CD4-positive, CD25-positive, alpha-beta regulatory T cell (primary cell): ENCODE results near the gene CILP2. TPM values are rescaled to one million over a fixed set of nuclear protein-coding genes. Genes with fewer than 3 reads are reported as not detected.

Experiments
- ATAC-seq, 2 donors: fragments of 150-1000 bp; cut with Tn5 transposase; one replicate each; pipeline ENCODE4 v1.10.0; 2021; ENCODE audit warnings: low read depth in 2 of 2, moderate number of reproducible peaks in 2 of 2, moderate library complexity in 1 of 2
- DNase-seq, 3 donors: peaks; one replicate each; pipeline versions ENCODE4 v3.0.0 to v3.0.0-alpha.2; 2012 to 2022; ENCODE audit warnings: mixed read lengths in 1 of 3
- H3K27ac ChIP-seq: one replicate; pipeline ENCODE4 v1.7.0; 2013; ENCODE audit warnings: mild to moderate bottlenecking, low read length; ENCODE audit not compliant: insufficient read depth, poor library complexity, severe bottlenecking
- H3K27me3 ChIP-seq: one replicate; pipeline ENCODE4 v1.7.0; 2013; ENCODE audit warnings: low read length; ENCODE audit not compliant: control insufficient read depth, insufficient read depth
- H3K36me3 ChIP-seq: one replicate; pipeline ENCODE4 v1.7.0; 2013; ENCODE audit warnings: mild to moderate bottlenecking, low read length, moderate library complexity; ENCODE audit not compliant: control insufficient read depth, insufficient read depth
- H3K4me1 ChIP-seq: 2 replicates; pipeline ENCODE4 v1.7.0; 2013; ENCODE audit warnings: mild to moderate bottlenecking, low read length; ENCODE audit not compliant: insufficient read depth, control insufficient read depth, poor library complexity, severe bottlenecking
- H3K4me3 ChIP-seq: one replicate; pipeline ENCODE4 v1.7.0; 2013; ENCODE audit warnings: low read depth, mild to moderate bottlenecking, low read length, moderate library complexity
- H3K9me3 ChIP-seq, 2 experiments: 1 replicate in 1 of 2; 2 replicates in 1 of 2; pipeline ENCODE4 v1.7.0; 2013; ENCODE audit warnings: low read length in 2 of 2, mild to moderate bottlenecking in 1 of 2, moderate library complexity in 1 of 2; ENCODE audit not compliant: control insufficient read depth in 2 of 2
- H3K27ac Mint-ChIP-seq, 3 donors: one replicate each; pipeline ENCODE4 v1.8.0; 2020 to 2022; ENCODE audit warnings: mild to moderate bottlenecking in 3 of 3, mixed read lengths in 3 of 3, moderate library complexity in 2 of 3
- H3K27me3 Mint-ChIP-seq: one replicate; pipeline ENCODE4 v1.8.0; 2022; ENCODE audit warnings: mild to moderate bottlenecking, mixed read lengths
- H3K36me3 Mint-ChIP-seq: one replicate; pipeline ENCODE4 v1.8.0; 2020; ENCODE audit warnings: mixed read lengths
- H3K4me1 Mint-ChIP-seq, 4 donors: one replicate each; pipeline ENCODE4 v1.8.0; 2020 to 2022; ENCODE audit warnings: mixed read lengths in 4 of 4, mild to moderate bottlenecking in 1 of 4
- H3K4me3 Mint-ChIP-seq, 4 donors: one replicate each; pipeline ENCODE4 v1.8.0; 2020 to 2022; ENCODE audit warnings: mild to moderate bottlenecking in 4 of 4, mixed read lengths in 4 of 4, moderate library complexity in 3 of 4
- H3K9me3 Mint-ChIP-seq, 7 donors: one replicate each; pipeline ENCODE4 v1.8.0; 2020 to 2022; ENCODE audit warnings: mixed read lengths in 7 of 7, mild to moderate bottlenecking in 3 of 7, moderate library complexity in 2 of 7
- polyA plus RNA-seq, 4 donors: library from polyadenylated mRNA; unstranded; fragments of 300-500 nt; fragmentation: Illumina TruSeq; gene quantifications; one replicate each; pipeline ENCODE4 v1.2.3, GENCODE V29; 2021
- total RNA-seq: library from RNA; stranded (reverse); gene quantifications from one replicate; pipeline ENCODE4 v1.2.3, GENCODE V29; 2022

Gene CILP2
- total and polyA plus RNA-seq, 5 donors from 2014 or later, result 0.09 to 0.42 (median 0.31) TPM; not detected in 1

GRCh38 chr19:19501798-19502197, 36.3 kb upstream of the CILP2 start:
- peaks cover 35% of the 10 kb centered on the region for H3K36me3 Mint-ChIP-seq
- ATAC-seq, result no peak
- no peak for DNase-seq
- H3K9me3 Mint-ChIP-seq, result peaks cover 0 to 3% (median 0%) of the 10 kb centered on the region in 7 donors
- no peak overlapping the region for H3K27ac ChIP-seq
- no peak overlapping the region for H3K4me3 Mint-ChIP-seq
- H3K27me3 Mint-ChIP-seq, result no peaks in the 10 kb centered on the region
- peaks cover 91% of the 10 kb centered on the region for H3K36me3 ChIP-seq
- H3K27me3 ChIP-seq, result no peaks in the 10 kb centered on the region
- no peaks in the 10 kb centered on the region for H3K9me3 ChIP-seq
- H3K4me1 Mint-ChIP-seq, result no peaks in the 10 kb centered on the region
- H3K4me3 ChIP-seq, result no peak overlapping the region
- H3K27ac Mint-ChIP-seq, result peak overlapping the region in 1 of 3 donors; percentile 49
- H3K4me1 ChIP-seq, result no peaks in the 10 kb centered on the region

- Histone ChIP-seq H3K27ac (no peak overlapping the region), H3K36me3 (peaks cover 93% of the 10 kb centered on the region), H3K4me3 (no peak overlapping the region), H3K4me1 (no peaks in the 10 kb centered on the region), H3K9me3 (no peaks in the 10 kb centered on the region), H3K27me3 (no peaks in the 10 kb centered on the region)
- no peak for ATAC-seq
- H3K36me3 Mint-ChIP-seq, result peaks cover 37% of the 10 kb centered on the region
- H3K4me3 Mint-ChIP-seq, result no peak overlapping the region
- no peak for DNase-seq
- H3K4me1 Mint-ChIP-seq, result no peaks in the 10 kb centered on the region
- peaks cover 0 to 3% (median 0%) of the 10 kb centered on the region in 7 donors for H3K9me3 Mint-ChIP-seq
- no peak overlapping the region for H3K27ac Mint-ChIP-seq
- H3K27me3 Mint-ChIP-seq, result no peaks in the 10 kb centered on the region
These were observed 35.8 kb upstream of the CILP2 start for GRCh38 chr19:19502281-19502680.

- no peaks in the 10 kb centered on the region for H3K4me1 ChIP-seq
- no peaks in the 10 kb centered on the region for H3K4me1 Mint-ChIP-seq
- H3K27me3 ChIP-seq, result no peaks in the 10 kb centered on the region
- no peak overlapping the region for H3K27ac Mint-ChIP-seq
- no peak overlapping the region for H3K4me3 ChIP-seq
- no peak overlapping the region for H3K4me3 Mint-ChIP-seq
- no peak for DNase-seq
- H3K36me3 Mint-ChIP-seq, result peaks cover 40% of the 10 kb centered on the region
- H3K36me3 ChIP-seq, result peaks cover 91% of the 10 kb centered on the region
- H3K27me3 Mint-ChIP-seq, result no peaks in the 10 kb centered on the region
- H3K9me3 ChIP-seq, result no peaks in the 10 kb centered on the region
- peaks cover 0 to 3% (median 0%) of the 10 kb centered on the region in 7 donors for H3K9me3 Mint-ChIP-seq
- no peak for ATAC-seq
- H3K27ac ChIP-seq, result no peak overlapping the region
These were observed 35.1 kb upstream of the CILP2 start for GRCh38 chr19:19502808-19503602.

GRCh38 chr19:19504754-19505668, 33.1 kb upstream of the CILP2 start:
- no peaks in the 10 kb centered on the region for H3K27me3 Mint-ChIP-seq

GRCh38 chr19:19505669-19506326, 32.3 kb upstream of the CILP2 start:
- H3K4me1 Mint-ChIP-seq, result no peaks in the 10 kb centered on the region
- H3K9me3 Mint-ChIP-seq, result peaks cover 0 to 3% (median 0%) of the 10 kb centered on the region in 7 donors
- ATAC-seq, result no peak
- H3K4me3 ChIP-seq, result no peak overlapping the region
- H3K36me3 Mint-ChIP-seq, result peaks cover 35% of the 10 kb centered on the region
- no peaks in the 10 kb centered on the region for H3K27me3 ChIP-seq
- no peak for DNase-seq
- no peaks in the 10 kb centered on the region for H3K4me1 ChIP-seq
- H3K27ac ChIP-seq, result no peak overlapping the region
- no peaks in the 10 kb centered on the region for H3K9me3 ChIP-seq
- H3K27ac Mint-ChIP-seq, result no peak overlapping the region
- H3K27me3 Mint-ChIP-seq, result no peaks in the 10 kb centered on the region
- H3K4me3 Mint-ChIP-seq, result no peak overlapping the region
- H3K36me3 ChIP-seq, result peaks cover 63% of the 10 kb centered on the region

More at GRCh38 chr19:19504754-19505668, 33.1 kb upstream of the CILP2 start:
- no peaks in the 10 kb centered on the region for H3K9me3 ChIP-seq
- H3K27me3 ChIP-seq, result no peaks in the 10 kb centered on the region
- peaks cover 71% of the 10 kb centered on the region for H3K36me3 ChIP-seq
- H3K27ac ChIP-seq, result no peak overlapping the region
- no peak overlapping the region for H3K4me3 ChIP-seq
- DNase-seq, result no peak
- Mint-ChIP-seq H3K9me3 (peaks cover 0 to 3% (median 0%) of the 10 kb centered on the region in 7 donors), H3K4me3 (no peak overlapping the region), H3K36me3 (peaks cover 40% of the 10 kb centered on the region), H3K27ac (no peak overlapping the region), H3K4me1 (no peaks in the 10 kb centered on the region)
- H3K4me1 ChIP-seq, result no peaks in the 10 kb centered on the region
- ATAC-seq, result no peak

GRCh38 chr19:19506592-19506991, 31.5 kb upstream of the CILP2 start:
- H3K36me3 Mint-ChIP-seq, result peaks cover 35% of the 10 kb centered on the region

GRCh38 chr19:19507354-19507753, 30.7 kb upstream of the CILP2 start:
- ATAC-seq (peak in 1 of 2 donors; percentile 12), DNase-seq (no peak)
- Histone ChIP-seq H3K4me3 (no peak overlapping the region), H3K27me3 (no peaks in the 10 kb centered on the region), H3K27ac (no peak overlapping the region), H3K9me3 (no peaks in the 10 kb centered on the region), H3K36me3 (peaks cover 47% of the 10 kb centered on the region), H3K4me1 (no peaks in the 10 kb centered on the region)
- Mint-ChIP-seq H3K9me3 (peaks cover 0 to 3% (median 0%) of the 10 kb centered on the region in 7 donors), H3K4me1 (no peaks in the 10 kb centered on the region), H3K27ac (no peak overlapping the region), H3K27me3 (no peaks in the 10 kb centered on the region), H3K36me3 (peaks cover 35% of the 10 kb centered on the region), H3K4me3 (peak overlapping the region in 1 of 4 donors; percentile 34)

More at GRCh38 chr19:19506592-19506991, 31.5 kb upstream of the CILP2 start:
- Mint-ChIP-seq H3K4me3 (no peak overlapping the region), H3K27me3 (no peaks in the 10 kb centered on the region), H3K27ac (no peak overlapping the region), H3K4me1 (no peaks in the 10 kb centered on the region), H3K9me3 (peaks cover 0 to 3% (median 0%) of the 10 kb centered on the region in 7 donors)
- ATAC-seq (no peak), DNase-seq (no peak)
- peaks cover 55% of the 10 kb centered on the region for H3K36me3 ChIP-seq
- no peaks in the 10 kb centered on the region for H3K27me3 ChIP-seq
- H3K27ac ChIP-seq, result no peak overlapping the region
- H3K4me3 ChIP-seq, result no peak overlapping the region
- no peaks in the 10 kb centered on the region for H3K9me3 ChIP-seq
- H3K4me1 ChIP-seq, result no peaks in the 10 kb centered on the region
